Subcutaneous adipose tissue (tissue), 4 donors: ENCODE measurements around the gene MTUS2. TPM values are rescaled to one million over a fixed set of nuclear protein-coding genes. Genes with fewer than 3 reads are reported as not detected.

Experiments used
- CTCF ChIP-seq: fragments of 450-650 bp; IDR thresholded peaks from one replicate; pipeline ENCODE4 v1.5.1; 2016; ENCODE audit warnings: low read depth, mild to moderate bottlenecking, control low read depth, antibody characterized with exemption, moderate library complexity
- total RNA-seq, 4 donors: library from RNA; depleted of rRNA; stranded (reverse); fragments of >200 nt; gene quantifications; one replicate each; pipeline ENCODE4 v1.1.0, GENCODE V29; 2016

The MTUS2 gene
- total RNA-seq, 4 donors from 2014 or later, result not detected

GRCh38 chr13:29511980-29512379, 691.8 kb downstream of the MTUS2 start:
- TF ChIP-seq CTCF, result no peak

- no peak for TF ChIP-seq CTCF
Observed at GRCh38 chr13:29513002-29513980, 693.2 kb downstream of the MTUS2 start.

- TF ChIP-seq CTCF, result no peak
Observed at GRCh38 chr13:29513981-29514719, 694.0 kb downstream of the MTUS2 start.

- no peak for TF ChIP-seq CTCF
Observed at GRCh38 chr13:29514720-29515310, 694.7 kb downstream of the MTUS2 start.

- no peak for TF ChIP-seq CTCF
Observed at GRCh38 chr13:29515372-29515771, 695.2 kb downstream of the MTUS2 start.

- TF ChIP-seq CTCF, result no peak
Observed at GRCh38 chr13:29516012-29516411, 695.9 kb downstream of the MTUS2 start.

GRCh38 chr13:29516880-29517279, 696.7 kb downstream of the MTUS2 start:
- no peak for TF ChIP-seq CTCF
